Right lobe of liver (tissue), 6 donors: ENCODE data around the gene MAPK8IP3. TPM values are rescaled to one million over a fixed set of nuclear protein-coding genes. Genes with fewer than 3 reads are reported as not detected.
A peak's percentile ranks its signal among the peaks of the same experiment; 100 is the strongest.

Experiments used
- ATAC-seq, 4 donors: fragments of 200-7000 bp; cut with Tn5 transposase; one replicate each; pipeline ENCODE4 v1.9.1; 2020; ENCODE audit warnings: mild to moderate bottlenecking in 4 of 4, moderate library complexity in 4 of 4
- DNase-seq, 3 donors: peaks; one replicate each; pipeline ENCODE4 v3.0.0-alpha.2; 2020
- H3K27ac ChIP-seq, 3 donors: fragments of 200-600 bp; one replicate each; pipeline ENCODE4 v1.8.0; 2022
- H3K27me3 ChIP-seq, 2 donors: fragments of 200-600 bp; one replicate each; pipeline ENCODE4 v1.8.0; 2022
- H3K36me3 ChIP-seq, 4 donors: fragments of 200-600 bp; sonication (generic) in 1 of 4; one replicate each; pipeline versions ENCODE4 v1.5.1 to v1.8.0; 2017 to 2022; ENCODE audit warnings: control low read depth in 1 of 4
- H3K4me1 ChIP-seq, 4 donors: fragments of 200-600 bp; sonication (generic) in 1 of 4; one replicate each; pipeline versions ENCODE4 v1.5.1 to v1.8.0; 2017 to 2022; ENCODE audit warnings: control low read depth in 1 of 4
- H3K4me3 ChIP-seq, 3 donors: fragments of 200-600 bp; one replicate each; pipeline ENCODE4 v1.8.0; 2022
- H3K9me3 ChIP-seq, 4 donors: fragments of 200-600 bp; sonication (generic) in 1 of 4; one replicate each; pipeline versions ENCODE4 v1.5.1 to v1.8.0; 2017 to 2022; ENCODE audit warnings: control low read depth in 1 of 4
- CTCF ChIP-seq, 4 donors: fragments of 200-600 bp in 3 of 4; fragments of 450-650 bp in 1 of 4; IDR thresholded peaks; one replicate each; pipeline versions ENCODE4 v1.5.1 to v1.8.0; 2016 to 2022; ENCODE audit warnings: antibody characterized with exemption in 4 of 4, mild to moderate bottlenecking in 2 of 4
- POLR2A ChIP-seq: fragments of 450-650 bp; IDR thresholded peaks from one replicate; pipeline ENCODE4 v1.6.1; 2017; ENCODE audit warnings: antibody characterized with exemption, mild to moderate bottlenecking
- WGBS: methylation state at CpG from one replicate; pipeline ENCODE4 v1.1.6; 2018; ENCODE audit warnings: low coverage, low lambda C conversion rate; ENCODE audit not compliant: insufficient coverage; ENCODE audit errors: missing lambda C conversion rate; 5-methylcytosine and 5-hydroxymethylcytosine counted together
- intact Hi-C, 2 donors: fragments of 100-400 bp; cut with DNase I; formaldehyde crosslinking; loops; one replicate each; pipeline versions ENCODE4 v1.11.2 to v1.14.1; 2022
- total RNA-seq, 6 experiments: library from RNA; depleted of rRNA in 2 of 6; stranded (reverse); fragments of >200 nt in 2 of 6; fragmentation: NEBNext Ultra II Directional in 3 of 6; extraction: Animal tissue kit (Norgen Biotek cat#: 25700) in 3 of 6; gene quantifications; one replicate each; pipeline versions ENCODE4 v1.1.0 to v1.2.4, GENCODE V29; 2016 to 2023
- donor health status: DM: no; HTN: yes; CAD: no.
- donor health status: DM: no; HTN: no; CAD: no.
- donor health status: DM: no; HTN: no; CAD: no.
- donor health status: DM: no; HTN: yes; CAD: no.
- donor health status: DM: no; HTN: yes; CAD: no.

The MAPK8IP3 gene
- total RNA-seq, 6 experiments from 2014 or later = 8.7 to 37.3 (median 23.0) TPM

GRCh38 chr16:1674306-1674705 lies 31.7 kb upstream of the MAPK8IP3 start:
- intact Hi-C loops = no loop called here
- no peak for TF ChIP-seq CTCF (IDR thresholded peaks at IDR 0.05)
- TF ChIP-seq POLR2A = no peak
- no peaks in the 10 kb centered on the region for H3K27me3 ChIP-seq
- H3K4me1 ChIP-seq = peaks cover 0 to 6% (median 3%) of the 10 kb centered on the region in 4 donors
- WGBS = no CpG with 5 or more reads among the region's 7 CpGs
- no peak overlapping the region for H3K4me3 ChIP-seq
- no peak overlapping the region for H3K27ac ChIP-seq
- ATAC-seq (peak in 1 of 4 donors; percentile 6), DNase-seq (no peak)
- H3K9me3 ChIP-seq = no peaks in the 10 kb centered on the region
- H3K36me3 ChIP-seq = peaks cover 3 to 47% (median 6%) of the 10 kb centered on the region in 4 donors

- TF ChIP-seq POLR2A (no peak), CTCF (IDR thresholded peaks at IDR 0.05) (no peak)
- intact Hi-C loops = no loop called here
- no peaks in the 10 kb centered on the region for H3K27me3 ChIP-seq
- peaks cover 2 to 40% (median 5%) of the 10 kb centered on the region in 4 donors for H3K36me3 ChIP-seq
- DNase-seq (no peak), ATAC-seq (no peak)
- peaks cover 0 to 8% (median 3%) of the 10 kb centered on the region in 4 donors for H3K4me1 ChIP-seq
- no peaks in the 10 kb centered on the region for H3K9me3 ChIP-seq
- no peak overlapping the region for H3K4me3 ChIP-seq
- WGBS = 88% methylated on average over 11 of the region's 19 CpGs
- no peak overlapping the region for H3K27ac ChIP-seq
Observed at GRCh38 chr16:1674751-1675664, 31.0 kb upstream of the MAPK8IP3 start.

- peaks cover 0 to 8% (median 3%) of the 10 kb centered on the region in 4 donors for H3K4me1 ChIP-seq
- 87% methylated on average over 3 of the region's 12 CpGs for WGBS
- H3K36me3 ChIP-seq = peaks cover 0 to 27% (median under 1%) of the 10 kb centered on the region in 4 donors
- ATAC-seq (no peak), DNase-seq (no peak)
- TF ChIP-seq POLR2A (no peak), CTCF (IDR thresholded peaks at IDR 0.05) (no peak)
- intact Hi-C loops = no loop called here
- H3K4me3 ChIP-seq = no peak overlapping the region
- no peaks in the 10 kb centered on the region for H3K9me3 ChIP-seq
- no peak overlapping the region for H3K27ac ChIP-seq
- H3K27me3 ChIP-seq = no peaks in the 10 kb centered on the region
Observed at GRCh38 chr16:1676661-1677060, 29.3 kb upstream of the MAPK8IP3 start.

- Histone ChIP-seq H3K27ac (no peak overlapping the region), H3K36me3 (peaks cover 0 to 21% (median 0%) of the 10 kb centered on the region in 4 donors), H3K4me3 (peak overlapping the region in 2 of 3 donors; percentile 78 to 84), H3K9me3 (no peaks in the 10 kb centered on the region), H3K27me3 (no peaks in the 10 kb centered on the region), H3K4me1 (peaks cover 0 to 8% (median 3%) of the 10 kb centered on the region in 4 donors)
- intact Hi-C loops = no loop called here
- DNase-seq = no peak
- WGBS = 93% methylated on average over 17 of the region's 18 CpGs
- TF ChIP-seq CTCF (IDR thresholded peaks at IDR 0.05) = no peak
- TF ChIP-seq POLR2A = no peak
- no peak for ATAC-seq
Observed at GRCh38 chr16:1677339-1677738, 28.7 kb upstream of the MAPK8IP3 start.
